C4-2B (cell line): ENCODE results near the gene CPA1.

Experiments
- CTCF ChIP-seq: fragments of 450-650 bp; conservative IDR thresholded peaks from 2 replicates; pipeline ENCODE4 v1.5.1; 2017; ENCODE audit warnings: mild to moderate bottlenecking
- ZFX ChIP-seq: fragments of 450-650 bp; IDR thresholded peaks from 2 replicates; pipeline ENCODE4 v1.6.1; 2017

DNA sequence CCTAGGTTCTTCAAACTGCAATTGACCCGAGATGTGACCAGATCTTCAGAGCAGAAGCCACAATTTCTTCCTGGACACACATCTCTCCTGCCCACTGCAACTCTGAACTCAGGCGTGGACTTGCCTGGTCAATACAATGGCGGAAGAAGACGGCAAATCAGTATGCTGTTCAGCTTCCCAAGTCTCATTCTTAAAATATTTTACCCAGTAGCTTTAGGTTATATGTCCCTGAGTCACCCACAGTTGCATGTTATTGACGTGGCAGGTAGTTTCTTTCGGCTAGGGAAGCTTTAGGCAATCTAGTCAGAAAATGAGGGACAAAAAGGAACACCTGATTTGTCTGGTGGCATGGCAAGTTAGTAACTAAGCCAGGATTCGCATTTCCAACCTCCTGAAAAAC is 38.0 kb downstream of the CPA1 start:
- no peak for TF ChIP-seq CTCF
- no peak for TF ChIP-seq ZFX
